HCT116 (cell line): ENCODE data around the gene SLC29A1. TPM values are rescaled to one million over a fixed set of nuclear protein-coding genes. Genes with fewer than 3 reads are reported as not detected.

Experiments used
- ATAC-seq: fragments of 200-7000 bp; cut with Tn5 transposase; 2 replicates; pipeline ENCODE4 v1.9.1; 2020; ENCODE audit warnings: mild to moderate bottlenecking, moderate library complexity
- BruUV-seq: library from RNA; stranded (reverse); fragments of 400-500 nt; replicated peaks from 2 replicates; lab custom pipeline; 2021; lab: Mats Ljungman, UMichigan
- CTCF ChIA-PET: fragments of 300-600 bp; sonication (Branson Sonifier 250); formaldehyde crosslinking; loops from one replicate; lab custom pipeline; 2021; ENCODE audit warnings: antibody characterized with exemption; lab: Charles Lee
- POLR2A ChIA-PET: fragments of 300-600, 350-600 bp; sonication (Branson Sonifier 250); formaldehyde crosslinking; loops from one replicate; lab custom pipeline; 2021; ENCODE audit warnings: antibody characterized with exemption; lab: Charles Lee
- RAD21 ChIA-PET, 2 experiments: fragments of 300-600 bp; sonication (Branson Sonifier 250); formaldehyde crosslinking; loops; one replicate each; lab custom pipeline; 2023; ENCODE audit warnings: low total read pairs in 2 of 2; ENCODE audit not compliant: uncharacterized antibody in 2 of 2, unreplicated experiment in 2 of 2, low non-redundant PET in 1 of 2; lab: Charles Lee
- DNase-seq: peaks from one replicate; pipeline ENCODE4 v3.0.0-alpha.2; 2010; ENCODE audit warnings: low read depth, low spot score
- H2AFZ ChIP-seq: fragments of 200-600 bp; shearing (Covaris generic), sonication (generic); 2 replicates; pipeline ENCODE4 v1.6.1; 2017; ENCODE audit warnings: low read depth, mixed run types, mixed read lengths, antibody characterized with exemption, low read length; ENCODE audit not compliant: poor library complexity, severe bottlenecking
- H3K27ac ChIP-seq: 2 replicates; pipeline ENCODE4 v1.5.1; 2012; ENCODE audit warnings: low read depth, low read length
- H3K27me3 ChIP-seq: fragments of 200-600 bp; sonication (generic); 2 replicates; pipeline ENCODE4 v1.6.1; 2016; ENCODE audit warnings: mixed run types, low read length, mixed read lengths; ENCODE audit not compliant: insufficient read depth
- H3K36me3 ChIP-seq, 2 experiments: fragments of 200-500 bp in 1 of 2; fragments of 200-600 bp in 1 of 2; sonication (Bioruptor generic) in 1 of 2; sonication (generic) in 1 of 2; 2 replicates each; pipeline versions ENCODE4 v1.5.1 to v1.6.1; 2014 to 2016; ENCODE audit warnings: low read length in 2 of 2, inconsistent platforms in 1 of 2, mixed read lengths in 1 of 2, mixed run types in 1 of 2; ENCODE audit not compliant: insufficient read depth in 2 of 2, control insufficient read depth in 1 of 2
- H3K4me1 ChIP-seq, 2 experiments: fragments of 200-600 bp in 1 of 2; sonication (generic) in 1 of 2; 2 replicates each; pipeline versions ENCODE4 v1.5.1 to v1.6.1; 2012 to 2017; ENCODE audit warnings: low read length in 2 of 2, inconsistent platforms in 1 of 2, mild to moderate bottlenecking in 1 of 2, mixed read lengths in 1 of 2, mixed run types in 1 of 2, moderate library complexity in 1 of 2; ENCODE audit not compliant: insufficient read depth in 2 of 2, control insufficient read depth in 1 of 2
- H3K4me2 ChIP-seq: fragments of 200-600 bp; sonication (generic); 2 replicates; pipeline ENCODE4 v1.6.1; 2017; ENCODE audit warnings: mixed run types, low read length, mixed read lengths
- H3K4me3 ChIP-seq, 2 experiments: fragments of 200-600 bp in 1 of 2; sonication (generic) in 1 of 2; replicated peaks in 1 of 2; 2 replicates each; pipeline ENCODE4 v1.5.1; 2011 to 2016; ENCODE audit warnings: low read length in 2 of 2, control low read depth in 1 of 2, low read depth in 1 of 2, mild to moderate bottlenecking in 1 of 2, mixed read lengths in 1 of 2, mixed run types in 1 of 2
- H3K79me2 ChIP-seq: fragments of 200-600 bp; sonication (generic); 2 replicates; pipeline ENCODE4 v1.6.1; 2017; ENCODE audit warnings: mild to moderate bottlenecking, mixed run types, low read length, moderate library complexity, mixed read lengths; ENCODE audit not compliant: insufficient read depth
- H3K9ac ChIP-seq: fragments of 200-600 bp; sonication (generic); 2 replicates; pipeline ENCODE4 v1.6.1; 2016; ENCODE audit warnings: low read length, mixed read lengths
- H3K9me2 ChIP-seq: fragments of 200-600 bp; sonication (generic), shearing (Covaris generic); 2 replicates; pipeline ENCODE4 v1.6.1; 2017; ENCODE audit warnings: mixed run types, mild to moderate bottlenecking, moderate library complexity; ENCODE audit not compliant: insufficient read depth
- H3K9me3 ChIP-seq, 2 experiments: fragments of 200-500 bp in 1 of 2; fragments of 200-600 bp in 1 of 2; sonication (Bioruptor generic) in 1 of 2; sonication (generic) in 1 of 2; 2 replicates each; pipeline ENCODE4 v1.6.1; 2014 to 2017; ENCODE audit warnings: low read length in 2 of 2, mixed read lengths in 2 of 2, inconsistent platforms in 1 of 2, low read depth in 1 of 2, mild to moderate bottlenecking in 1 of 2, mixed run types in 1 of 2, moderate library complexity in 1 of 2; ENCODE audit not compliant: control insufficient read depth in 1 of 2, insufficient read depth in 1 of 2
- H4K20me1 ChIP-seq: fragments of 200-600 bp; sonication (generic), shearing (Covaris generic); 2 replicates; pipeline ENCODE4 v1.6.1; 2017; ENCODE audit warnings: mixed run types, mild to moderate bottlenecking, moderate library complexity; ENCODE audit not compliant: insufficient read depth
- CBX3 ChIP-seq: IDR thresholded peaks from 2 replicates; pipeline ENCODE4 v1.6.1; 2012; ENCODE audit warnings: low read depth
- CTCF ChIP-seq, 3 experiments: fragments of 200-600 bp in 1 of 3; sonication (generic) in 1 of 3; IDR thresholded peaks in 2 of 3; conservative IDR thresholded peaks in 1 of 3; 2 replicates each; pipeline ENCODE4 v1.5.1; 2012 to 2017; ENCODE audit warnings: low read depth in 2 of 3, low read length in 2 of 3, antibody characterized with exemption in 1 of 3, borderline replicate concordance in 1 of 3, control low read depth in 1 of 3, mild to moderate bottlenecking in 1 of 3, mixed read lengths in 1 of 3, mixed run types in 1 of 3, moderate library complexity in 1 of 3; ENCODE audit not compliant: insufficient read depth in 1 of 3
- EGR1 ChIP-seq: IDR thresholded peaks from 2 replicates; pipeline ENCODE4 v1.6.1; 2012; ENCODE audit warnings: low read depth
- EZH2 ChIP-seq: fragments of 200-600 bp; sonication (generic); IDR thresholded peaks from 2 replicates; pipeline ENCODE4 v1.6.1; 2017; ENCODE audit warnings: antibody characterized with exemption, mixed run types
- JUND ChIP-seq: IDR thresholded peaks from 2 replicates; pipeline ENCODE4 v1.6.1; 2012
- POLR2A ChIP-seq: IDR thresholded peaks from 2 replicates; pipeline ENCODE4 v1.7.0; 2011; ENCODE audit warnings: borderline replicate concordance; ENCODE audit not compliant: insufficient read depth, insufficient read length; ENCODE audit errors: extremely low read depth
- SIN3A ChIP-seq: IDR thresholded peaks from 2 replicates; pipeline ENCODE4 v1.6.1; 2012; ENCODE audit warnings: low read depth
- TCF7L2 ChIP-seq: IDR thresholded peaks from 2 replicates; pipeline ENCODE4 v1.7.0; 2011; ENCODE audit warnings: borderline replicate concordance, inconsistent platforms; ENCODE audit not compliant: insufficient read depth, insufficient read length; ENCODE audit errors: extremely low read depth
- YY1 ChIP-seq: IDR thresholded peaks from 2 replicates; pipeline ENCODE4 v1.6.1; 2011; ENCODE audit warnings: low read length, low read depth, moderate library complexity, mild to moderate bottlenecking; ENCODE audit not compliant: insufficient replicate concordance; ENCODE audit errors: extremely low read depth
- intact Hi-C: fragments of 100-400 bp; cut with micrococcal nuclease; formaldehyde crosslinking; loops from 2 replicates; pipeline ENCODE4 v1.10.0; 2022
- total RNA-seq: library from RNA; stranded (reverse); gene quantifications from one replicate; pipeline ENCODE4 v1.2.1, GENCODE V29; 2021; ENCODE audit not compliant: unreplicated experiment
- TF ChIP-seq, protein P1 (sequence below): IDR thresholded peaks from 2 replicates; pipeline ENCODE4 v1.6.1; 2012

Gene SLC29A1
- total RNA-seq, 1 experiment from 2014 or later, result 67.6 TPM

DNA sequence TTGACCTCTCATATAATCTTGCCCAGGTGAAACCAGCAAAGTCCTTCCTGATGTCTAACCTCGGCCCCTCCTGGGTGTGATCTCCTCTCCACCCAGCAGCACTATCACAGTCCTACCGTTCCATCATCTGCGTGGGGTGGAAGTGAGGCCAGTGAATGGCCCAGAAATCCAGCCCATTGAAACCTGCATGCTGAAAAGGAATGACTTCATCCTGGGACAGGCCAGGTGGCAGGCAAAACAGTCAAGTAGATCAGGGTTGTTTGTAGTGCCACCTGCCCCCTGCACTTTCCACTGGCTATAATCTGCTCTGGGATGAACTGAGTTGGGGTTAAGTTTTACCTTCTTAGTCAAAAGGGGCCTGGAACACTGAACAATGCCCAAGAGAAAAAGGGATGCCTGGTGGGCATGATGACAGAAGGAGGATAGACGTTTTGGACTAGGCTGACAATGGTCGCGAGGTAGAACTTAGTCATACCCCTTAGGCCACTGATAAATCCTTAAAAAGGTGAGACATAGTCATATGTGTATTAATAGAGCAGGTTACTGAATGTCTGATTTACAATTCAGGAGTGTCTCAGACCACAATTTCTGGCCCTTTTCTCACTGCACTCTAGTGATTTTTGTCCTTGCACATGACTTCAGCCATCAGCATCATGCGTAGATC, 15.4 kb downstream of the SLC29A1 start:
- H3K9ac ChIP-seq, result no peak overlapping the region
- H3K4me3 ChIP-seq, result no peak overlapping the region
- CTCF ChIA-PET, result interaction anchor here (1.8 kb wide), 1 partner anchor 142 kb away, joined by 13 read pairs; no protein-coding TSS in a partner anchor
- H3K9me2 ChIP-seq, result no peaks in the 10 kb centered on the region
- RAD21 ChIA-PET, result no interaction called here
- ATAC-seq, result no peak
- peaks cover 0 to 16% of the 10 kb centered on the region in 2 experiments; a peak in 1 of 4 replicates for H3K36me3 ChIP-seq
- 0 out of 6 replicates have a peak, but pooled peaks of 1 of the 3 experiments have one; percentile 5 for TF ChIP-seq CTCF (IDR thresholded peaks at IDR 0.05 in 2 of 3, conservative IDR thresholded peaks at IDR 0.05 in 1 of 3; ENCODE audit: borderline replicate concordance in 1 of 3, insufficient read depth in 1 of 3, low read depth in 2 of 3, low read length in 2 of 3)
- TF ChIP-seq YY1, result no peak
- no peak for TF ChIP-seq CBX3
- no peak for TF ChIP-seq EZH2
- TF ChIP-seq SIN3A, result no peak
- no peaks in the 10 kb centered on the region for H4K20me1 ChIP-seq
- no peaks in the 10 kb centered on the region for H3K79me2 ChIP-seq
- TSS peak; percentile 16 for BruUV-seq
- no peak for DNase-seq
- no peak overlapping the region for H3K27ac ChIP-seq
- no peak overlapping the region for H2AFZ ChIP-seq
- POLR2A ChIA-PET, result interaction anchor here (0.7 to 2.4 kb wide), 2 partner anchors 8 to 20 kb away, joined by 3 to 31 read pairs; partner anchors contain the start of gene HSP90AB1
- intact Hi-C loops, result no loop called here
- H3K9me3 ChIP-seq, result no peaks in the 10 kb centered on the region
- no peak overlapping the region for H3K4me2 ChIP-seq
- no peaks in the 10 kb centered on the region for H3K27me3 ChIP-seq
- H3K4me1 ChIP-seq, result peaks cover 25 to 36% of the 10 kb centered on the region in 2 experiments

DNA sequence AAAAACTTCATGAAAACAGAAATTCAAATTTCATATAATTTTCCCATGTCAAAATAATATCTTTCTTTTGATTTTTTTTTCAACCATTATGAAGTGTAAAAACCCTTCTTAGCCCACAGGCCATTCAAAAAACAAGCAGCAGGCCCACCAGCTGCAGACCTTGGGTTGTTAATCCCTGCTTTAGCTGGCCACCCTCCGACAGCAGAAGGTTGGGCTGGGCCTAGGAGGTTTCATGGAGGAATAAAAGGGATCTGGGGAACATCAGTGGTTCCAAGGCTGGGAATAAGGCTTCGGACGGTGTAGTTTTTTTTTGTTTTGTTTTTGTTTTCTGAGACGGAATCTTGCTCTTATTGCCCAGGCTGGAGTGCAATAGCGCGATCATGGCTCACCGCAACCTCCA, 19.9 kb downstream of the SLC29A1 start:
- ChIA-PET CTCF (interaction anchor here (1.1 kb wide), 1 partner anchor 9 kb away, joined by 3 read pairs; no protein-coding TSS in a partner anchor), RAD21 (no interaction called here), POLR2A (no interaction called here)
- Histone ChIP-seq H3K79me2 (peaks cover 15% of the 10 kb centered on the region), H4K20me1 (peaks cover 10% of the 10 kb centered on the region), H3K4me1 (peaks cover 4 to 18% of the 10 kb centered on the region in 2 experiments), H3K9ac (no peak overlapping the region), H3K9me2 (no peaks in the 10 kb centered on the region), H2AFZ (no peak overlapping the region), H3K4me2 (no peak overlapping the region), H3K9me3 (no peaks in the 10 kb centered on the region), H3K36me3 (peaks cover 4 to 14% of the 10 kb centered on the region in 2 experiments; a peak in 3 of 4 replicates), H3K4me3 (no peak overlapping the region), H3K27me3 (no peaks in the 10 kb centered on the region), H3K27ac (no peak overlapping the region)
- intact Hi-C loops, result no loop called here
- ATAC-seq (no peak), DNase-seq (no peak)
- no TSS peak for BruUV-seq
- no peak for TF ChIP-seq CTCF (IDR thresholded peaks at IDR 0.05 in 2 of 3, conservative IDR thresholded peaks at IDR 0.05 in 1 of 3; ENCODE audit: borderline replicate concordance in 1 of 3, insufficient read depth in 1 of 3, low read depth in 2 of 3, low read length in 2 of 3)
- TF ChIP-seq CBX3, result no peak
- no peak for TF ChIP-seq TCF7L2
- no peak for TF ChIP-seq JUND
- no peak for TF ChIP-seq POLR2A
- TF ChIP-seq, protein P1, sequence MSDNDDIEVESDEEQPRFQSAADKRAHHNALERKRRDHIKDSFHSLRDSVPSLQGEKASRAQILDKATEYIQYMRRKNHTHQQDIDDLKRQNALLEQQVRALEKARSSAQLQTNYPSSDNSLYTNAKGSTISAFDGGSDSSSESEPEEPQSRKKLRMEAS, result no peak
- no peak for TF ChIP-seq EGR1
